ENCODE data around the gene TIGD1. TPM values are rescaled to one million over a fixed set of nuclear protein-coding genes. Genes with fewer than 3 reads are reported as not detected.

TIGD1 gene
- total RNA-seq, 4 donors from 2014 or later = 2.4 to 5.3 (median 4.2) TPM

GRCh38 chr2:232543928-232544631 is 6.3 kb downstream of the TIGD1 start:
- H3K4me3 ChIP-seq = no peak overlapping the region
- peaks cover 0 to 6% (median 0%) of the 10 kb centered on the region in 4 donors for H3K4me1 ChIP-seq
- peaks cover 0 to 11% of the 10 kb centered on the region in 2 donors for H3K27me3 ChIP-seq
- peaks cover 0 to 11% (median 0%) of the 10 kb centered on the region in 4 donors for H3K9me3 ChIP-seq
- no peak for DNase-seq (ENCODE audit: low spot score in 2 of 2)
- WGBS, 2 donors = 88% methylated on average over 9 to 10 of the region's 19 CpGs
- TF ChIP-seq CTCF (IDR thresholded peaks at IDR 0.05) = no peak
- TF ChIP-seq EP300 (IDR thresholded peaks at IDR 0.05) = no peak
- no peak for TF ChIP-seq POLR2A (IDR thresholded peaks at IDR 0.05)
- peaks cover 0 to 41% (median 0%) of the 10 kb centered on the region in 3 donors for H3K36me3 ChIP-seq
- H3K27ac ChIP-seq = no peak overlapping the region

GRCh38 chr2:232543491-232543890 is 6.9 kb downstream of the TIGD1 start:
- Histone ChIP-seq H3K4me1 (peaks cover 0 to 5% (median 0%) of the 10 kb centered on the region in 4 donors), H3K27ac (no peak overlapping the region), H3K27me3 (peaks cover 0 to 14% of the 10 kb centered on the region in 2 donors), H3K36me3 (peaks cover 0 to 41% (median 0%) of the 10 kb centered on the region in 3 donors), H3K9me3 (peaks cover 0 to 11% (median 0%) of the 10 kb centered on the region in 4 donors), H3K4me3 (no peak overlapping the region)
- no peak for DNase-seq (ENCODE audit: low spot score in 2 of 2)
- TF ChIP-seq POLR2A (IDR thresholded peaks at IDR 0.05) = no peak
- no peak for TF ChIP-seq CTCF (IDR thresholded peaks at IDR 0.05)
- whole genome bisulfite sequencing, 2 donors = 90 to 95% methylated on average over 14 of the region's 14 CpGs

- peaks cover 0 to 5% (median 0%) of the 10 kb centered on the region in 4 donors for H3K4me1 ChIP-seq
- peaks cover 0 to 39% (median 0%) of the 10 kb centered on the region in 3 donors for H3K36me3 ChIP-seq
- TF ChIP-seq POLR2A (IDR thresholded peaks at IDR 0.05) (no peak), EP300 (IDR thresholded peaks at IDR 0.05) (no peak), CTCF (IDR thresholded peaks at IDR 0.05) (no peak)
- H3K27ac ChIP-seq = no peak overlapping the region
- whole genome bisulfite sequencing, 2 donors = 88 to 89% methylated on average over 19 to 20 of the region's 20 CpGs
- no peak overlapping the region for H3K4me3 ChIP-seq
- no peak for DNase-seq (ENCODE audit: low spot score in 2 of 2)
- peaks cover 0 to 11% (median 0%) of the 10 kb centered on the region in 4 donors for H3K9me3 ChIP-seq
- H3K27me3 ChIP-seq = peaks cover 0 to 16% of the 10 kb centered on the region in 2 donors
Measured at GRCh38 chr2:232542715-232543467, 7.5 kb downstream of the TIGD1 start.

- H3K36me3 ChIP-seq = peaks cover 0 to 31% (median 0%) of the 10 kb centered on the region in 3 donors
- TF ChIP-seq POLR2A (IDR thresholded peaks at IDR 0.05) = no peak
- TF ChIP-seq EP300 (IDR thresholded peaks at IDR 0.05) = no peak
- no peak for TF ChIP-seq CTCF (IDR thresholded peaks at IDR 0.05)
- no peaks in the 10 kb centered on the region for H3K4me1 ChIP-seq
- no peak for DNase-seq (ENCODE audit: low spot score in 2 of 2)
- H3K27ac ChIP-seq = no peak overlapping the region
- H3K4me3 ChIP-seq = no peak overlapping the region
- H3K27me3 ChIP-seq = peaks cover 0 to 23% of the 10 kb centered on the region in 2 donors
- peaks cover 0 to 7% (median 0%) of the 10 kb centered on the region in 4 donors for H3K9me3 ChIP-seq
- WGBS, 2 donors = 65 to 69% methylated on average over 9 of the region's 9 CpGs
Measured at GRCh38 chr2:232541961-232542714, 8.2 kb downstream of the TIGD1 start.
